Stimulated activated CD8-positive, alpha-beta memory T cell treated with anti-CD3 and anti-CD28 coated beads, Interleukin-15, amount 100 ng/mL, for 48 hours (primary cell): ENCODE results near the gene ANKRD40.

Source experiments
- DNase-seq, 2 donors: peaks; one replicate each; pipeline ENCODE4 v3.0.0-alpha.2; 2020; ENCODE audit warnings: low read depth in 2 of 2

The ANKRD40 gene

DNA sequence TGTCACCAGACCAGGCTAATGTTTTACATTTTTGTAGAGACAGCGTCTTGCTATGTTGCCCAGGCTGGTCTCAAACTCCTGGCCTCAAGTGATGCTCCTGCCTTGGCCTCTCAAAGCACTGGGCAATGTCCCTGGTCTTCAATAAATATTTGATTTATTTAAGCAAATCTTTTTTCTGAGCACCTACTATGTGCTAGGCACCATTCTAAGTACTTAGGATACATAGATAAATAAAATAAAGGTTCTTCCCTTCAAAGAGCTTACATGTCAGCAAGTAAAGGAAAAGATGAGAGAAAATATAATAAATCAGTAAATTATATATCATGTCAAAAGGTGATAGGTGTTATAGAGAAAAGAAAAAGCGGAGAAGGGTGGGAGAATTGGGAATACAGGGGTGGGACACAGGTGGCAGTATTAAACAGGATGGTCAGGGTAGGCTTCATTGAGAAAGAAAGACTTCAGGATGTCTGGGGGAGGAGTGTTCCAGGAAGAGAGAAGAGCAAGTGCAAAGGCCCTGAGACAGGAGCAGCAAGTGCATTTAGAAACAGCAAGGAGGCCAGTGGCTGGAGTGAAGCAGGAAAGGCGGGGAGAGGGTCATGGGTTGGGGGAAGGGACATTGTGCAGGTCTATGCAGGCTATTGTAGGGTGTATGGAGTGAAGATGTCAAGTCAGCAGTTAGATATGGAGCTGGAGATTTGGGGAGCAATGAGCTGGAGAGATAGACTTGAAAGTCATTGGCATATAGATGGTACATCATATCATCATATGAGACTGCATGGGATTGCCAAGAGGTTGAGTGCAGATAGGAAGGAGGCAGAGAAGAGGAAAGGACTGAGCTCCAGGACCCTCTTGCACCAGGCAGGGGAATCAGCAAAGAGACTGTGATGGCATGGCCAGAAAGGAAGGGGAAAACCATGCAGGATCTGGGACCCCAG lies 61.7 kb downstream of the ANKRD40 start:
- no peak for DNase-seq
